ENCODE measurements around the gene CNTN5.

Gene CNTN5

DNA sequence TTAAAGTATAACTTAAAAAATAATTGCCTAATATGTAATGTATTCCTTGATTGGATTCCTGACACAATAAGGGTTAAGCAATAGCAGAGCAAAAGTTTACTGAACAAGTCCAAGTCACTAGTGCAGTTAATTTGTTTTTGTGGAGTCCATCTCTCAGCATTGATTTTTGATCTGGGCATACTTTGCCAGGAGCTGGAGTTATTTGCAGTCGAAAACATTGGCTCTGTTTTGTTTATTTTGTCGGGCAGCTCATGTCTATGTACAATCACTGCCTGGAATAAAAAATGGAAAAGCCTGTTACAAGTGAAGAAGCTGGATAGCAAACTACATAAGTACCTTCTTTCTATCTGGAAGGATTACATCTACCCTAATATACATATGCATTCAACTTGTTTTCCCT is 625.2 kb downstream of the CNTN5 start:
- H3K4me1 Mint-ChIP-seq (ENCODE audit: low read depth), result no peaks in the 10 kb centered on the region

GRCh38 chr11:99670067-99670676 is 649.4 kb downstream of the CNTN5 start:
- Mint-ChIP-seq H3K9me3 (peaks cover 20% of the 10 kb centered on the region), H3K4me3 (no peak overlapping the region), H3K36me3 (ENCODE audit: low read depth) (no peaks in the 10 kb centered on the region), H3K27me3 (ENCODE audit: low read depth) (no peaks in the 10 kb centered on the region), H3K4me1 (ENCODE audit: low read depth) (no peaks in the 10 kb centered on the region), H3K27ac (no peak overlapping the region)

More for the DNA sequence above, 625.2 kb downstream of the CNTN5 start:
- Mint-ChIP-seq H3K36me3 (ENCODE audit: low read depth) (no peaks in the 10 kb centered on the region), H3K27ac (no peak overlapping the region), H3K27me3 (ENCODE audit: low read depth) (no peaks in the 10 kb centered on the region), H3K9me3 (peaks cover 10% of the 10 kb centered on the region), H3K4me3 (no peak overlapping the region)

- peaks cover 13% of the 10 kb centered on the region for H3K9me3 Mint-ChIP-seq
These were observed 651.2 kb downstream of the CNTN5 start for GRCh38 chr11:99671808-99672409.

GRCh38 chr11:99676292-99676691 is 655.5 kb downstream of the CNTN5 start:
- H3K36me3 Mint-ChIP-seq (ENCODE audit: low read depth), result no peaks in the 10 kb centered on the region
- peaks cover 5% of the 10 kb centered on the region for H3K9me3 Mint-ChIP-seq
- no peaks in the 10 kb centered on the region for H3K27me3 Mint-ChIP-seq (ENCODE audit: low read depth)
- no peaks in the 10 kb centered on the region for H3K4me1 Mint-ChIP-seq (ENCODE audit: low read depth)
- no peak overlapping the region for H3K27ac Mint-ChIP-seq
- no peak overlapping the region for H3K4me3 Mint-ChIP-seq

More at GRCh38 chr11:99671808-99672409, 651.2 kb downstream of the CNTN5 start:
- Mint-ChIP-seq H3K4me1 (ENCODE audit: low read depth) (no peaks in the 10 kb centered on the region), H3K27me3 (ENCODE audit: low read depth) (no peaks in the 10 kb centered on the region), H3K36me3 (ENCODE audit: low read depth) (no peaks in the 10 kb centered on the region), H3K4me3 (no peak overlapping the region), H3K27ac (no peak overlapping the region)

- no peak overlapping the region for H3K27ac Mint-ChIP-seq
- H3K4me1 Mint-ChIP-seq (ENCODE audit: low read depth), result no peaks in the 10 kb centered on the region
- H3K27me3 Mint-ChIP-seq (ENCODE audit: low read depth), result no peaks in the 10 kb centered on the region
- no peak overlapping the region for H3K4me3 Mint-ChIP-seq
- peaks cover 7% of the 10 kb centered on the region for H3K9me3 Mint-ChIP-seq
- H3K36me3 Mint-ChIP-seq (ENCODE audit: low read depth), result no peaks in the 10 kb centered on the region
These were observed 661.4 kb downstream of the CNTN5 start for GRCh38 chr11:99682171-99682570.

DNA sequence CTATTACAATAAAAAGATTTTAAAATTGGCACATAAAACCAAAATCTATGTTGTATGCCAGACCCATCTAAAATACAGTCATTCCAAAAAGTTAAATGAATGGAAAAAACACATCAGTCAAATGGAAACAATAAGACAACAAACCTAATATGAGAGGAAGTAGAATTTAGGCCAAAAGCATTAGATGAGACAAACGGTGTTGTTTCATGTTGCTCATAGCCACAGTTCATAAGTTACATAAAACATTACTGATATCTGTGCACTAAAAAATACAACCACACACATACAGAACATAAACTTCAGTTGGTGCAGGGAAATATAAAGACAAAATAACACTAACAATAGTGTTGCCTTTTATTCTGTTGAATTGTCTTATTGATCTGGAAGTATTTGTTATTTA is 661.9 kb downstream of the CNTN5 start:
- no peaks in the 10 kb centered on the region for H3K36me3 Mint-ChIP-seq (ENCODE audit: low read depth)
- no peaks in the 10 kb centered on the region for H3K4me1 Mint-ChIP-seq (ENCODE audit: low read depth)
- peaks cover 9% of the 10 kb centered on the region for H3K9me3 Mint-ChIP-seq
- H3K4me3 Mint-ChIP-seq, result no peak overlapping the region
- H3K27me3 Mint-ChIP-seq (ENCODE audit: low read depth), result no peaks in the 10 kb centered on the region
- no peak overlapping the region for H3K27ac Mint-ChIP-seq

- no peaks in the 10 kb centered on the region for H3K27me3 Mint-ChIP-seq (ENCODE audit: low read depth)
- no peak overlapping the region for H3K27ac Mint-ChIP-seq
- H3K36me3 Mint-ChIP-seq (ENCODE audit: low read depth), result no peaks in the 10 kb centered on the region
These were observed 663.2 kb downstream of the CNTN5 start for GRCh38 chr11:99683933-99684332.

DNA sequence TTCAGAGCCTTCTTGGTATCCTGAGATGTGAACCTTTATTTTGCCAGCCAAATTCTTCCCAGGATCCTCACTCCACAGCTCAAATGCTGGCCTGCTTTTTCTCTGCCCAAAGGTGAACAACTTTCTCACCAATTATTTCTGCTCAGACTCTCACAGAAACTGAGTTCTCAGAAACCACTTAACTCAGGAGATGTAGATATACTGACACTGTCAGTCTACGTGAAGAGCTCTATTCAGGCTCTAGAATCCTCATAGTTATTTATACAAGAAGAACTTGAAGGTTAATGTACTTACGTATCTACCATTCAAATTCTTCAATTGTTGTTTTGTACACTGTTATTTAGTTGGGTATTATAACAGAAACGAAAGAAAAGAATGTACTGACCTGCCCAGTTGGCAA is 666.1 kb downstream of the CNTN5 start:
- Mint-ChIP-seq H3K36me3 (ENCODE audit: low read depth) (no peaks in the 10 kb centered on the region), H3K27me3 (ENCODE audit: low read depth) (no peaks in the 10 kb centered on the region), H3K4me1 (ENCODE audit: low read depth) (no peaks in the 10 kb centered on the region), H3K27ac (no peak overlapping the region), H3K4me3 (no peak overlapping the region), H3K9me3 (peaks cover 35% of the 10 kb centered on the region)

More at GRCh38 chr11:99683933-99684332, 663.2 kb downstream of the CNTN5 start:
- Mint-ChIP-seq H3K9me3 (peaks cover 14% of the 10 kb centered on the region), H3K4me3 (no peak overlapping the region), H3K4me1 (ENCODE audit: low read depth) (no peaks in the 10 kb centered on the region)

GRCh38 chr11:99687320-99687719 is 666.6 kb downstream of the CNTN5 start:
- Mint-ChIP-seq H3K4me3 (no peak overlapping the region), H3K4me1 (ENCODE audit: low read depth) (no peaks in the 10 kb centered on the region), H3K9me3 (peaks cover 38% of the 10 kb centered on the region), H3K36me3 (ENCODE audit: low read depth) (no peaks in the 10 kb centered on the region), H3K27ac (no peak overlapping the region), H3K27me3 (ENCODE audit: low read depth) (no peaks in the 10 kb centered on the region)

DNA sequence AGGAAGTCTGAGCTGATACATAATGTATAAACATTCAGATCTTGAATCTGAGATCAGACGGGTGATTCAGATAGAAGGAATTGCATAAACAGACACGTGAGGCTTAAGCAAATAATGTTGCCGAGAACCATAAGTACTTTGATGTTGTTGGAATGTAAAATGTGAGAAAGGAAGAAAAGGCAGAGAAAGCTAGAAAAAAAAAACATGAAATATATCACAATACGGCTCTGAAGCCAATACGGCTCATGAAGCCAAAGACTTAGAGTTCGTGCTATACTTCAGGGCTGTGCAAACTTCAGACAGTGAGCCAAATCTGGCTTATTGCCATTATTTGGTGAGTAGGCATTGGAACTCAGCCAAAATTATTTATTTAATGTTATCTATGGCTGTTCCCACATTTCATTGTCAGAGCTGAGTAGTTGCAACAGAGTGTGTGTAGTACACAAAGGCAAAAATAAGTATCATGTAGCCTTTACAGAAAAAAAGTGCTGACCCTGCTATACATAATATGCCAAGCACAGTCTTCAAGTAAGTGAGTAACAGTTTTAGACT is 673.3 kb downstream of the CNTN5 start:
- H3K9me3 Mint-ChIP-seq, result peaks cover 30% of the 10 kb centered on the region
- H3K4me3 Mint-ChIP-seq, result no peak overlapping the region
- H3K27me3 Mint-ChIP-seq (ENCODE audit: low read depth), result no peaks in the 10 kb centered on the region
- no peaks in the 10 kb centered on the region for H3K36me3 Mint-ChIP-seq (ENCODE audit: low read depth)
- H3K27ac Mint-ChIP-seq, result no peak overlapping the region
- H3K4me1 Mint-ChIP-seq (ENCODE audit: low read depth), result no peaks in the 10 kb centered on the region

DNA sequence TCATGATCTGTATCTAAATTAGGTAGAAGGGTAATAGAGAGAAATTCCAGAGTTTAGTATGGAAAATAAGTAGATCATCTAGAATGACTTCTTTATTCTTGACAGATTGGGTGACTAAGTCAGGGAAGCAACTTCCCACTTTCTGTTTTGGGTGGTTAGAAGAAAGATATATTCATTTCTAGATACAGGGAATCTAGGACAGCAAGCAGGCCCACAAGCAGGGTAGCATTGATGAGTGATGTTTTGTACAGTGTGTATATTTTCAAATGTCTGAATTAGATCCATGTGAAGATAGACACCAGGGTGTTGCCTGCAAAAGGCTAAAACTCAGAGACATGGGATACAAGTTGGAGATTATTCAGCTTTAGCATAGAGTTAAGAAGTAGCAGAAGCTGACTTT is 674.4 kb downstream of the CNTN5 start:
- Mint-ChIP-seq H3K36me3 (ENCODE audit: low read depth) (no peaks in the 10 kb centered on the region), H3K9me3 (peaks cover 24% of the 10 kb centered on the region), H3K4me3 (no peak overlapping the region), H3K4me1 (ENCODE audit: low read depth) (no peaks in the 10 kb centered on the region), H3K27ac (no peak overlapping the region), H3K27me3 (ENCODE audit: low read depth) (no peaks in the 10 kb centered on the region)

DNA sequence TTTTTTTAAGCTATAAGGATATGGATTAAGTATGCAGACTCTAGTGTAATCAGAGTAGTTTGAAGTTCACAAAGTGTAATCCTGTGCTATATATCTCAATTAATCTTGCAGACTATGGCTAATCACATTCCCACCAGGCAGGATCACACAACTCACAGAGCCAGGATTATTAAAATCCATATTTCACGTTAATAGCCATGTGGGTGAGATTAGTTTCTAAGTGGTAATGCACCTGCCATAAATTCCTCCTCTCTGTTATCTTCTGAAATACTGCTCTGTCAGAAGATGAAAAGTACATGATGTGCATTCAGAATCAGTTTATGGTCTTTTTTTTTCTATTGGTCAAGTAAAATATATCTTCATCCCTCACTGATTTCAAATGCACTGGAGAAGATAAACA is 686.1 kb downstream of the CNTN5 start:
- H3K9me3 Mint-ChIP-seq, result peaks cover 12% of the 10 kb centered on the region
- H3K27me3 Mint-ChIP-seq (ENCODE audit: low read depth), result no peaks in the 10 kb centered on the region
- H3K27ac Mint-ChIP-seq, result no peak overlapping the region
- H3K36me3 Mint-ChIP-seq (ENCODE audit: low read depth), result no peaks in the 10 kb centered on the region
- no peaks in the 10 kb centered on the region for H3K4me1 Mint-ChIP-seq (ENCODE audit: low read depth)
- no peak overlapping the region for H3K4me3 Mint-ChIP-seq

GRCh38 chr11:99708928-99709672 is 688.4 kb downstream of the CNTN5 start:
- no peaks in the 10 kb centered on the region for H3K27me3 Mint-ChIP-seq (ENCODE audit: low read depth)
- peaks cover 19% of the 10 kb centered on the region for H3K9me3 Mint-ChIP-seq
- H3K4me1 Mint-ChIP-seq (ENCODE audit: low read depth), result no peaks in the 10 kb centered on the region
- H3K4me3 Mint-ChIP-seq, result no peak overlapping the region
- no peaks in the 10 kb centered on the region for H3K36me3 Mint-ChIP-seq (ENCODE audit: low read depth)
- no peak overlapping the region for H3K27ac Mint-ChIP-seq

GRCh38 chr11:99716302-99716701 is 695.6 kb downstream of the CNTN5 start:
- no peaks in the 10 kb centered on the region for H3K27me3 Mint-ChIP-seq (ENCODE audit: low read depth)
- no peak overlapping the region for H3K27ac Mint-ChIP-seq
- no peaks in the 10 kb centered on the region for H3K4me1 Mint-ChIP-seq (ENCODE audit: low read depth)
- no peaks in the 10 kb centered on the region for H3K36me3 Mint-ChIP-seq (ENCODE audit: low read depth)
- H3K4me3 Mint-ChIP-seq, result no peak overlapping the region
- H3K9me3 Mint-ChIP-seq, result peaks cover 25% of the 10 kb centered on the region

DNA sequence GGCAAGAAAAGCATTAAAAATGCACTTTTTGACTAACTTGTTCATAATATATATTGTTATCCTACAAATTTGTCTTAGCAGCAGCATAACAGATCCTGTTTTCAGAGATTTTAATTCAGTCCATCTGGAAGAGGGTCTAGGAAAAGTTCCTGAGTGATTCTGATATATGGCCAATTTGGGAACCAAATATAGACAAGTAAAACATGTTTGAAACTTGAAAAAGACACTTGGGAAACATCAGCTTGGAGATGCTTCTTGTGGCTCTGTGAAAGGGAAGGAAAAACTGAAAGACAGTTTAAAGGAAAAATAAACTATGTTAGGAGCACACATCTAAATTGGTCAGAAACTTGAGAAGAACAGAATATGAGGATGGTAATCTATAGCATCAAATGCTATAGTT is 697.5 kb downstream of the CNTN5 start:
- Mint-ChIP-seq H3K9me3 (peaks cover 18% of the 10 kb centered on the region), H3K27ac (no peak overlapping the region), H3K27me3 (ENCODE audit: low read depth) (no peaks in the 10 kb centered on the region), H3K4me1 (ENCODE audit: low read depth) (no peaks in the 10 kb centered on the region), H3K4me3 (no peak overlapping the region), H3K36me3 (ENCODE audit: low read depth) (no peaks in the 10 kb centered on the region)

All from T-helper 1 cell treated with Interleukin-12 subunit alpha and Interleukin-12 subunit beta and Interleukin-4 antibody, amounts not matched to agents 30 μg/mL and 1 μg/mL, for 36 hours (primary cell).